ENCODE data around the gene ANKFN1. TPM values are rescaled to one million over a fixed set of nuclear protein-coding genes. Genes with fewer than 3 reads are reported as not detected.

ANKFN1 gene
- polyA plus RNA-seq, 2 donors, result 0.08 to 0.09 TPM

DNA sequence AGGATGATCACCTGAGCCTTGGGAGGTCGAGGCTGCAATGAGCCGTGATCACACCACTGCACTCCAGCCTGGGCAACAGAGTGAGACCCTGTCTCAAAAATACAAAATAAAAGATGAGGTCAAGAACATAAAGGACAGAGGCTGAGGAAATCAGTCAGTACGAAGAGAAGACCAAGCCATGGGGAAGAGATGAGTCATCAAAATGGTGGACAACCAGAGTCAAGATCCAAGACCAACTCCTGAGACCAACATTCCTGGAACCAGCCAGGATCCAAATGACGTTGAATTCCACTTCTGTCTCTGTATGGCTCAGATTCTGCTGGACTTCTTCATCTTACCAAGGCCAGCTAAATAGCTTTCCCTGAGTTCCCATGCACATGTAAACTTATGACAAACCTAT is 395.4 kb downstream of the ANKFN1 start:
- peaks cover 0 to 4% of the 10 kb centered on the region in 2 donors for H3K9me3 ChIP-seq (ENCODE audit: control insufficient read depth in 2 of 2, insufficient read depth in 1 of 2, low read depth in 1 of 2, low read length in 1 of 2)
- H3K4me1 ChIP-seq (ENCODE audit: control insufficient read depth in 2 of 2, insufficient read depth in 2 of 2, low read length in 1 of 2), result no peaks in the 10 kb centered on the region
- H3K36me3 ChIP-seq (ENCODE audit: control insufficient read depth in 2 of 2, insufficient read depth in 2 of 2, low read length in 1 of 2), result no peaks in the 10 kb centered on the region
- whole genome bisulfite sequencing, 2 donors, result 85 to 87% methylated on average over 4 of the region's 4 CpGs
- H3K4me3 ChIP-seq (ENCODE audit: low read depth in 1 of 2, low read length in 2 of 2), result no peak overlapping the region
- H3K27ac ChIP-seq (ENCODE audit: low read depth in 2 of 2, low read length in 1 of 2), result no peak overlapping the region
- no peaks in the 10 kb centered on the region for H3K27me3 ChIP-seq (ENCODE audit: control insufficient read depth in 1 of 2, insufficient read depth in 2 of 2, low read length in 2 of 2)

DNA sequence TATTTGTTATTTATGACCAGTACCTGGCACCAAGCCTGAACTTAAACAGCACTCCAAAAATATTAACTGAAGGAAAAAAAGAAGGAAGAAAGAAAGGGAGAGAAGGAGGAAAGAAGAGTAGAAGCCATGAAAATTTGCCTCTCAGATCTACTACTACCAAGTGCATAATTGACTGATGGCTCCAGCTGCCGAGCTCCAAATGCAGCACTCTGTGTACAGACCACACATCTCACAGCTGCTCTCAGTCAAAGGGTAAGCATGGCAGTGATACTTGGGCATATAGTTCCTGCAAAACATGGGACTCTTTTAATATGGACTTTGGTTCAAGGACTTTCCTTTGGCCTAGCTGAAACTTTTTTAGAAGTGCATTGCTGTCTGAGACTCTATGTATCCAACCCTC is 396.2 kb downstream of the ANKFN1 start:
- no peaks in the 10 kb centered on the region for H3K4me1 ChIP-seq (ENCODE audit: control insufficient read depth in 2 of 2, insufficient read depth in 2 of 2, low read length in 1 of 2)
- WGBS, 2 donors, result 56 to 65% methylated on average over 1 of the region's 1 CpG

DNA sequence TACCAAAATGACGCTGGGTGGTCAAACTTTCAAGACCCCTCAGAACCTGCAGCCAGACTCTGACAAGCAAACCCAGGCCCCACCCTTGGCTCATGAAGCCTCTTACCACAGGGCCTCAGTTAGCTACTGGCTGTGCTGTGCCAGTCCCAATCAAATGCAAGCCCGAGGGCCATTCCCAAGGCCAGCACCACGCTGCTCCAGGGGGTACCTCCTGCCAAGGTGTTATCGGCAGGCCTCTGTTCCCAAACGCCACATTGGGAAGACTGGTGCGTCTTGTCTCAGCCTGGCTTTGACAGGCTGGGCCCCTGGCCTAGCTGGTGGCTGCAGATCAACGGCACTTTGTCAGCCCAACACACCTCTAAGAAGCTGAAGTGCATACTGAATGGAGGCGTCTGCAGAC is 404.4 kb downstream of the ANKFN1 start:
- 72 to 77% methylated on average over 8 of the region's 8 CpGs for WGBS, 2 donors
- Histone ChIP-seq H3K27me3 (ENCODE audit: control insufficient read depth in 1 of 2, insufficient read depth in 2 of 2, low read length in 2 of 2) (no peaks in the 10 kb centered on the region), H3K9me3 (ENCODE audit: control insufficient read depth in 2 of 2, insufficient read depth in 1 of 2, low read depth in 1 of 2, low read length in 1 of 2) (no peaks in the 10 kb centered on the region), H3K4me1 (ENCODE audit: control insufficient read depth in 2 of 2, insufficient read depth in 2 of 2, low read length in 1 of 2) (no peaks in the 10 kb centered on the region), H3K27ac (ENCODE audit: low read depth in 2 of 2, low read length in 1 of 2) (no peak overlapping the region), H3K4me3 (ENCODE audit: low read depth in 1 of 2, low read length in 2 of 2) (no peak overlapping the region), H3K36me3 (ENCODE audit: control insufficient read depth in 2 of 2, insufficient read depth in 2 of 2, low read length in 1 of 2) (no peaks in the 10 kb centered on the region)

More for the DNA sequence above, 396.2 kb downstream of the ANKFN1 start:
- peaks cover 0 to 4% of the 10 kb centered on the region in 2 donors for H3K9me3 ChIP-seq (ENCODE audit: control insufficient read depth in 2 of 2, insufficient read depth in 1 of 2, low read depth in 1 of 2, low read length in 1 of 2)
- no peak overlapping the region for H3K4me3 ChIP-seq (ENCODE audit: low read depth in 1 of 2, low read length in 2 of 2)
- no peaks in the 10 kb centered on the region for H3K36me3 ChIP-seq (ENCODE audit: control insufficient read depth in 2 of 2, insufficient read depth in 2 of 2, low read length in 1 of 2)
- H3K27ac ChIP-seq (ENCODE audit: low read depth in 2 of 2, low read length in 1 of 2), result no peak overlapping the region
- H3K27me3 ChIP-seq (ENCODE audit: control insufficient read depth in 1 of 2, insufficient read depth in 2 of 2, low read length in 2 of 2), result no peaks in the 10 kb centered on the region

DNA sequence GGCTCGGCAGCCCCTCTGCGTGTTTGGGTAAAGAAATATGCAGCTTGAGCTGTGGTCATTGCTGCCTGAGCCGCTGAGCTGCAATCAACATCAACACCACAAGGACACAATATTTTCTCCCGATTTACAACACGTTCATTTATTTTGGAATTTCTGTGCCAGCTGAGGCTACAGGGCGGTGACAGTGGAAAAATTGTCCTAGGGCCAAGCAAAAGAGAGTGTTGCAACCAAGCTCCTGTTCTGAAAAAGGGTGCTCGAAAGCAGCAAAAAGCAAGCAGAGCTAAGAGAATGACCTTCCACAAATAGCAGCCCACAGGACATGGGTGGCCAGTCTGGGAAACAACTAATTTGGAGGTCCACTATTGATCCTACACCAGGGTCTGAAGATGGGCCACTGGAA is 404.8 kb downstream of the ANKFN1 start:
- 77 to 81% methylated on average over 7 of the region's 7 CpGs for WGBS, 2 donors
- no peak overlapping the region for H3K4me3 ChIP-seq (ENCODE audit: low read depth in 1 of 2, low read length in 2 of 2)

More for the DNA sequence above, 404.8 kb downstream of the ANKFN1 start:
- H3K4me1 ChIP-seq (ENCODE audit: control insufficient read depth in 2 of 2, insufficient read depth in 2 of 2, low read length in 1 of 2), result no peaks in the 10 kb centered on the region
- H3K27me3 ChIP-seq (ENCODE audit: control insufficient read depth in 1 of 2, insufficient read depth in 2 of 2, low read length in 2 of 2), result no peaks in the 10 kb centered on the region
- H3K27ac ChIP-seq (ENCODE audit: low read depth in 2 of 2, low read length in 1 of 2), result no peak overlapping the region
- no peaks in the 10 kb centered on the region for H3K36me3 ChIP-seq (ENCODE audit: control insufficient read depth in 2 of 2, insufficient read depth in 2 of 2, low read length in 1 of 2)
- H3K9me3 ChIP-seq (ENCODE audit: control insufficient read depth in 2 of 2, insufficient read depth in 1 of 2, low read depth in 1 of 2, low read length in 1 of 2), result no peaks in the 10 kb centered on the region
